HepG2 (cell line): ENCODE measurements around the gene ATRNL1.

ENCODE experiments used
- BCL6 ChIP-seq: IDR thresholded peaks from 2 replicates; pipeline ENCODE4 v1.6.1; 2016; ENCODE audit warnings: missing genetic modification reagents, missing compliant biosample characterization
- CEBPB ChIP-seq: IDR thresholded peaks from 2 replicates; pipeline ENCODE4 v1.6.1; 2011; ENCODE audit warnings: low read depth, low read length, improper control_type of control experiment, borderline replicate concordance
- CHD2 ChIP-seq: IDR thresholded peaks from 2 replicates; pipeline ENCODE4 v1.6.1; 2011; ENCODE audit warnings: low read depth, low read length, improper control_type of control experiment
- CTCF ChIP-seq: sonication (generic); formaldehyde crosslinking; IDR thresholded peaks from 2 replicates; pipeline ENCODE4 v1.5.0; 2020; ENCODE audit warnings: mild to moderate bottlenecking, missing genetic modification reagents, moderate library complexity
- FOXM1 ChIP-seq: sonication (generic); formaldehyde crosslinking; IDR thresholded peaks from 2 replicates; pipeline ENCODE4 v1.5.0; 2020; ENCODE audit warnings: missing genetic modification reagents
- POLR2A ChIP-seq, 2 experiments: IDR thresholded peaks; 2 replicates each; pipeline ENCODE4 v1.6.1; 2011; ENCODE audit warnings: low read depth in 2 of 2, low read length in 2 of 2, mild to moderate bottlenecking in 1 of 2, moderate library complexity in 1 of 2; ENCODE audit not compliant: insufficient read depth in 1 of 2
- POLR2AphosphoS5 ChIP-seq: IDR thresholded peaks from 2 replicates; pipeline ENCODE4 v1.6.1; 2012; ENCODE audit warnings: low read depth, low read length
- RFX5 ChIP-seq: IDR thresholded peaks from 2 replicates; pipeline ENCODE4 v1.6.1; 2011; ENCODE audit warnings: low read depth, low read length, improper control_type of control experiment
- YY1 ChIP-seq: IDR thresholded peaks from 2 replicates; pipeline ENCODE4 v1.6.1; 2011; ENCODE audit warnings: low read length, low read depth, moderate library complexity, mild to moderate bottlenecking; ENCODE audit not compliant: insufficient read depth, insufficient replicate concordance
- ZNF782 ChIP-seq: sonication (generic); formaldehyde crosslinking; IDR thresholded peaks from 2 replicates; pipeline ENCODE4 v1.4.0; 2020; ENCODE audit warnings: missing genetic modification reagents, mild to moderate bottlenecking, borderline replicate concordance

- no peak for TF ChIP-seq BCL6 (CRISPR knock-in tag)
- TF ChIP-seq YY1, result no peak
- no peak for TF ChIP-seq POLR2A (IDR thresholded peaks at IDR 0.05; ENCODE audit: insufficient read depth in 1 of 2, low read depth in 2 of 2, low read length in 2 of 2)
- no peak for TF ChIP-seq ZNF782 (CRISPR knock-in tag)
- no peak for TF ChIP-seq CTCF
- no peak for TF ChIP-seq CEBPB
- no peak for TF ChIP-seq RFX5
- TF ChIP-seq FOXM1 (CRISPR knock-in tag), result no peak
- no peak for TF ChIP-seq CHD2
- TF ChIP-seq POLR2AphosphoS5, result no peak
Measured at GRCh38 chr10:115979576-115979975, 886.4 kb downstream of the ATRNL1 start.
